NCI-H2081 (cell line): Measurements from ENCODE around the gene SHROOM4.

Experiments
- DNase-seq, 2 experiments: peaks; one replicate each; lab custom pipeline; 2025; lab: John Stamatoyannopoulos, UW

The SHROOM4 gene

DNA sequence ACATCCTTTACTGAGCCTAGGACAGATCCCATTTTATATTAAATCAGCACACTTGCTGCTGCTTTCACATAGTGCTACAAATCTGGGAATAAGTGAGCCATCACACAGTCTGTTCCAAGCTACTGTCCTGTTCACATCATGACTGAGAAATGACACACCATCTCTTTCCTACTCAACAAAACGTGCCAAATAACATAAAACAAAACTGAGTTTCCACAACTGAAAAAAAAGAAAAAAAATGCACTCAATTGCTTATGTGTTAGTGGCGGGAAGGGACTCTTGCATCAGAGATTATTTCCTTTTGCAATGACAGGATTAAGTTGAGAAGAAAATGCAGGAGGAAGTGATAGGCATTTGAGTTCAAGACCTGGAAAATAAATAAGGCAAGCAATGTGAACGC lies 109.0 kb downstream of the SHROOM4 start:
- DNase-seq, result no peak

DNA sequence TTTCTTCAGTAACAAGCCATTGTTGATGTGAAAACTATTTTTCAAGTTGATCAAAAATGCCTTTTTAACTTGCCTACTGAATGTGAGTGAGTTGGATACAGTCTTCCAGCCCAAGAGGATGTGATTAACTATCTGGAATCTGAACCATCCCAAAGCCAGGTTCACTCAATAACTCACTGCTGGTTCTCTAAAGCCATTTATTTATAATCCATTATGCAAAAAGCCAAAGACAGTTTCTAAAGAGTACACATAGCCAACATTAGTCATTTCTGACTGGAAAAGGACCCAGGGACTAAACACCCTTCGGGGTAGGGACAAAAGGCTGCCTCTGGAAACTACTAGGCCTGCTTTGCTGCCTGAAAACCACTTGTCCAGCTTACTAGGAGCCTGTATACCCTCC lies 109.6 kb downstream of the SHROOM4 start:
- DNase-seq, result no peak

DNA sequence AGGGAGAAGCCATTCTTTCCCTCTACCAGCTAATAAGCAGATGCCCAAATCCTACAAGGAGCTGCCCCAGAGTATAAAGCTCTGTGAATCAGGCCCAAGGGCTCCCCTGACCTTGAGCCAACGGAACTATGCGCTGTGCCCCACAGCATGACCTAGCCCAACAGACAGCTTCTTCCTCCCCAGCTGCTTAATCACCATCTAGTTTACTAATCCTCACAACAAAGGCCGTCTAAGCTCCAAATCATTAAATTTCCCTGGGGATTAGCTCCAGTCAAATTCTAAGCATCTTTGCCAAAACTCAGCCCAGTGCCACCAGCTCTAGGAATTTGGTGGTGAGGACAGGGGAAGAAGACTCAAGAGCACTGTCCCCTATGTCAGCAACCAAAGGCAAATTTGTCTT lies 113.1 kb downstream of the SHROOM4 start:
- no peak for DNase-seq

DNA sequence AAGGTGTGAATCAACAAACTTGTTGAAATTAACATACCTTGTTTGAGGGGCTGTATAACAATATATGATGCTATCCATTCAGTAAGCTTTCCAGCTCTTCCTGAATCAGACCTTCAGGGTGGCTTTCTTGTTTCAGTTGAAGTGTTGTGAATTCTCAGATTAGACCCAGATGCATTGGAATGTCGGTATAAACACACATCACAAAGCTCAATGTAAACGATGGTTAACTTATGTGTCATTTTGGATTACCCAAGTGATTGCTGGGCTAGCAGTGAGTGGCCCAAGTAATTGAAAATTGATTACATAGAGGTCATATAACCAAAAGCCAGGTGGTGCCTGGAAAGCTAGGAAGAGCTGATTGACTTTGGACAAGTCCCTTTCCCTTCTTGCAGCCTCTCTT lies 115.0 kb downstream of the SHROOM4 start:
- no peak for DNase-seq

DNA sequence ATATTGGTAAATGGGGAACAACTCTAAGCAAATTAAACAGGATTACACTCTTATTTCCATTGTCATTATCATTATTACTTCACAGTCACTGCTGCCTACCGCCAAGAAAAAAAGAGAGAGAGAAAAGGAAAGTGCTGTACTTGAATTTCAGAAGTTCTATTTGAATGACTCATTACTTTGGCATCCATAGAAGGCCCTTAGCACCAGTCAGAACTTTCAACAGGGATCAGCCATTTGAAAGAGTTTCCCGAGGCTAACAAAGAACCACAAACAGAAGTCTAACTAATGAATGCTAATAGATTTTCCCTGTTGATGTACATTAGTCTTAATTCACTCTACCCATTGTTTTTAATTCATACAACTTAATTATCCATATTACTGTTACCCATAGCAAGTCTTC lies 116.3 kb downstream of the SHROOM4 start:
- no peak for DNase-seq

DNA sequence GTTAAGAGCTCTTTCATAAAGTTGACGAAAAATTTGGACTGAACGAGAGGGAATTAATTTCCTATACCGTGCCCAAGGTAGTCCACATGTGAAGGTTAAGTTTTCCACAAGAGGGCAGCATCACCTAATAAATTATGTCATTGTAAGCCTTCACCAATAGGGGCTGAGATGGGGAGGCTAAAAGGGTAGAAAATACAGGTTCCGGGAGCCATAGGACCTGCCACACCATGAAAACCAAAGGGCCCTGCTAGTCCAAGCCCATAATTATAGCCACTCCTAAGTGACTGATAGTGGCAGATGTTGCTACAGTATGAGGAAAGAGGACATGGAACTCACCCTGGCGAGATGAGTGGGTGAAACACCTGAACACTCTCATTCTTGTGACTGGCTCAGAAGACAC lies 122.2 kb downstream of the SHROOM4 start:
- peak; percentile 47 to 53 for DNase-seq

DNA sequence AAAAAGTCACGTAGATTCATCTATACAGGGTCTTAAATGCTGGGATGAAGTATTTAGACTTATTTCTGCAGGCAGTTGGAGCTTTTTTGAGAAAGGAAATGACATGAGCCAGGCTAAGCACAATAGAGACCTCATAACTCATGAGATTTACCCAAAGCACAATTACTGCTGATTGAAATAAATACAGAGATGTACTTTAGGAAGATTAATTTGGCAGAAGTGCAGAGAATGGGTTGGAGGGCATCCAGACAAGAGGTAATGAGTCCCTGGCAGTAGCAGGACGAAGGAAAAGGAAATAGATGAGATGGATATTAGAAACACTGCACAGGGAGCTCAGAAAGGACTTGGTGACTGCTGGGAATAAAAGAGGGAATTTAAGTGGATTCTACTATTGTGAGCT lies 129.1 kb downstream of the SHROOM4 start:
- DNase-seq, result no peak

DNA sequence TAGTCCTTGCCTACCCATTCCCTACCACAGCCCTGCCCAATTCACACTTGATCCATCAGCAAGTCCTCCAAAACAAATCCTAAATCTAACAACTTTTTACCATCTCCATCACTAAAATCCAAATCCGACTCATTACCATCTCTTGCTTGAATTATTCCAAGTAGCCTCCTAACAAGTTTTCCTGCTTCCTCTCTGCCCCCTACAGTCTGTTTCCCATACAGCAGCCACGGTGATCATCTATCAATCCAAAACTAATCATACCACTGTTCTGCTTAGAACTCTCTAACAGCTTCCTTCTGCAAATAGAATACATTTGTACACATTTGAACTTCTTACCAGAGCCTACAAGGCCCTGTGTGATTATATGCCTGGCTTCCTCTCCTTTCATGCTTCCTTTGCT lies 133.0 kb downstream of the SHROOM4 start:
- DNase-seq, result no peak

DNA sequence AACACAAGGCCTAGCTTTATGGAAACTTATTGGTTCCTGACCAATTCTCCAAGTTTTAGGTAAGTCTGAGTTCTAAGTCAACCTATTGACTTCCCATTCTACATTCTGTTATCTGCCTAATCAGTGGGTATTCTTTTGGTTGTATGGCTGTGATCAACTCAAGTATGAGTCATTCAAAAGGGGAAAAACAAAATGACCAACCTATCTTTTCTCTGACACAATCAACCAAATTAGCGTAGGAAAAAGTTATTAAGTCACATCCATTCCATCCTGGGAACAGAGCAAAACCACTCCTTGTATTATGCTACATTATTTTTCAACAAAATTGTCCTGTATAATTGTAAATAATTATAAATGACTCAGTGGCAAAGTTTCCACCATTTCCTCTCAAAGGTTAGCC lies 136.2 kb downstream of the SHROOM4 start:
- DNase-seq, result no peak

DNA sequence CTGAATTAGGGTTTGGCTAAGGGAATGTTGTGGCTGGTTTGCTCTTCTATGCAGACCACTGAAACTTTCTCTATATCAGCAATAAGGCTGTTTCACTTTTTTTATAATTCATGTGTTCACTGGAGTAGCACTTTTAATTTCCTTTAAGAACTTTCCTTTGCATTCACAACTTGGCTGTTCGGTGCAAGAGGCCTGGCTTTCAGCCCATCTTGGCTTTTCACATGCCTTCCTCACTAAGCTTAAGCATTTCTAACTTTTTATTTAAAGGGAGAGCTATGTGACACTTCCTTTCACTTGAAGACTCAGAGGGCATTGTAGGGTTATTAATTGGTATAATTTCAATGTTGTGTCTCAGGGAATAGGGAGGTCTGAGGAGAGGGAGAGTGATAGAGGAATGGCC lies 142.3 kb downstream of the SHROOM4 start:
- DNase-seq, result no peak

DNA sequence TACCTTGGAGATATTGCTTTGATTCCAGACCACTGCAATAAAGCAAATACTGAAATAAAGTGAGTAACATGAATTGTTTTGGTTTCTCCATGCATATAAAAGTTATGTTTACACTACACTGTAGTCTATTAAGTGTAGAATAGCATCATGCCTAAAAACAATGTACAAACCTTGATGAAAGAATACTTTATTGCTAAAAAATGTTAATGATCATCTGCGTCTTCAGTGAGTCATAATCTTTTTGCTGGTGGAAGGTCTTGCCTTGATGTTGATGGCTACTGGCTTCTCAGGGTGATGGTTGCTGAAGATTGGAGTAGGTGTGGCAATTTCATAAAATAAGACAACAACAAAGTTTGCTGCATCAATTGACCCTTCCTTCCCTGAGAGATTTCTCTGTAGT lies 145.1 kb downstream of the SHROOM4 start:
- no peak for DNase-seq

DNA sequence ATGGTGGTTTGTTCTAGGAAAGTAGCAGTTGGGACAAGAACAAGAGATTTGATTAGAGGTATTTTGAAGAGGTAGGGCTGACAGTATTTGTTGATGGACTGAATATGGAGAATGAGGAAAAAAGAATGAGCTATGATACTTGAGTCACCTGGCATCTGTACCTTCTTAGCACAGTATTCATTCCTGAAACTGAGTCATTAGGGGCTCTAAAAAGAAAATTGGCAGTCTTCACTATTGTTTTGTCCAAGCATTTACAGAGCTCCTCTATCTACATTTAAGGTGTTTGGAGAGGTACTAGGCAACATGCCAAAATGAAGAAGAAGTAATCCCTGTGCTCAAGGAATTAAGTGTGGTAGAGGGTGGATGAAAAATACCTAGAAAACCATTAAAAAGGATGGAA lies 165.8 kb downstream of the SHROOM4 start:
- DNase-seq, result no peak

DNA sequence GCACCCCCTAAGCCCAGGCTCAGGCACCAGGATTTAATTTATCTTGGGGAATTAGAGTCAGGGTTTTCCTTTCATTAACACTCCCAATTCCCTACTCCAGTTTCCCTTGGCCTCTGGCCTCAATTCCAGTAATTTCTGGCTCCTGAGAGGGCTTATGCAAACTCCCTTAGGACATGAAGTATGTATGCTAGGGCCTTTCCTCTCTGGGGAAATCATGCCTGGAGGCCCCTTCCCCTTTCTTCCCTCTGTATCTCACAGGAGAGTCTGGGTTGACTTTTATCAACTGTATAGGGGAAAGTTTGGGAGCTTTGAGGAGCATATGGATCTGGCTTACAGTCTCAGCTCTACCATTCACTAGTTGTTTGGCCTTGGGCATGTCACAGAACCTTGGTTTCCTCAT lies 169.5 kb downstream of the SHROOM4 start:
- no peak for DNase-seq

DNA sequence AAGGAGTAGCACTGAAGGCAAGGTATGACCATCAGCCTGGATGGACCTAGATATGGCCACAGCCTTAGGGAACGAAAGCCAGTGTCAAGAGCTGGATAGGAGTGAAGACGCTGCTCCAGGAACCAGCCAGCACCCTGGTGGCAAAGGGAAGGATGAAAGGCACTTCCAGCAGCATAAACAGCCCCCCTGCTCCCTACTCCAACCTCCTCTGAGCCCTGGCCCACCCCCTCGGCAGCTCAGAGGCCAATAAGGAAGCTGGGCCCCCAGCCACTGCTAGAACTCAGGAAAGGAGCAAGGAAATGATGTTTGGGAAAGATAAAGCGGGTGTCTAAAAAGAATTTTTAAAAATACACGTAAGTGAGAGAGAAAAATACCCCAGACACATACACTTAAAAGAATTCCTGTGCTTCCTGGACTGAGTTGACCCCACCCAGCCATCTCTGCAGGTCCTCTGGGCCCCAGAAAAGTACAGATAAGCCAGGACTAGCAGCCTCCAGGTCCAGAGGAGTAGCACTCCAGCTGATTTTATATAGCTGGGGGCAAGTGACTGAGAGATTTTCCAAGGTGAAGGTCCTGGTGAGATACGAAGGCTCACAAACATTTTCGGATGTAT lies 170.4 kb downstream of the SHROOM4 start:
- DNase-seq, result no peak

DNA sequence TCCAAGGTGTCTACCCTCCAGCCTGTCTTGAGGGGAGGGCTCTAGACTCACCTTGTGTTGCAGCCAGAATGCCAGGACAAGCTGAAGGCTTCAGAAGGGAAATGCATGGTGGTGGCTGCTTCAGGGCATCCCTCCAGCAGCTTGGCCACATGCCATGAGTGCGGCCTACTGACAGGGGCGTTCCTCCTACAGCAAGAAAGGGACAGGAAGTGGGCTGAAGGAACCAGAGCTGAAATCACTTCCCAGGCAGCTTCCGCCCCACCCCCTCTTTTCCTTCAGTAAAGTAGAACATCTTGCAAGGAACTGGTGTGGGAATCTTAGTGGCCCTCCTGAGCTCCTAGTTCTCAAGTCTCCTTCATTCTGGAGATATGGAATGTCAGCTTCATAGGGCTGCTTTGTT lies 175.9 kb downstream of the SHROOM4 start:
- no peak for DNase-seq

DNA sequence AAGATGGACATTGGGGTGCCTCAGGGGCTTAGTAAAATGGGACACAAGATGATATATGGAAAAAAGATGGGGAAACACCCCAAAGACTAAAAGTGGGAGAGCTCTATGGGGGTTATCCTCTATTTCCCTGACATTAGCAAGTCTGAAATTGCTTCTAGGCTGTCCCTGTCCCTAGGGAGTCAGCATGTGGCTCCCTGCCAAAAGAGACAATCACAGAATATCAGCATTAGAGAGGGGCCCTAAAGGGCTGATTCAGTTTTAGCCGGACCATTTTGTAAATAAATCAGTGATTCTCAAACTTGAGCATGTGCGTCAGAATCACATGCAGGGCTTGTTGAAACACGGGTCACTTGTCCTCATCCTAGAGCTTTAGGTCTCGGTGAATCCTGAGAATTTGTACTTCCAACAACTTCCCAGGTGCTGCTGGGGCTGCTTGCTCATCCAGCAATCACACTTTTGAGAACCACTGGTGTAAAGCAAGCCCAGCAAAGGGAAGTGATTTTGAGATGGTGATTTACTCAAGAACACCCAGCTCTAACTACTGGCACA lies 178.1 kb downstream of the SHROOM4 start:
- DNase-seq, result no peak

DNA sequence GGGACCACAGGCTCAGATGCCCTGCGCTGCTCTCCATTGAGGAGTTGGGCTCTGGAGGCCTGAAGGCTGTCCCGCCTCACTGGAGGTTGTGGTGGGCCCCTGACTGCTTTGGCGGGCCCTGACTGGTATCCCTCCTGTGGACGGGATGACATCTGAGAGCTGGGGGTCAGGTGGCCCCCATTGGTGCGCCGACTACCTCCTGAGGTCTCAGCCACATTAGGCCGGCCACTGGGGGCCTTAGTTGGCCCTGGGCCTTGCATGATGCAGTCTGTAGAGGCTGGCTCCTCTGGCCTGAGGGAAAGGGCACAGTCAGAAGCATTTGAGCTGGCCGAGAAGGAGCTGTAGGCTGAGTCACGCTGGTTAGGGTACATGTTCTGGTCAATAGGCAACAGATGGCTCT lies 178.8 kb downstream of the SHROOM4 start:
- no peak for DNase-seq

DNA sequence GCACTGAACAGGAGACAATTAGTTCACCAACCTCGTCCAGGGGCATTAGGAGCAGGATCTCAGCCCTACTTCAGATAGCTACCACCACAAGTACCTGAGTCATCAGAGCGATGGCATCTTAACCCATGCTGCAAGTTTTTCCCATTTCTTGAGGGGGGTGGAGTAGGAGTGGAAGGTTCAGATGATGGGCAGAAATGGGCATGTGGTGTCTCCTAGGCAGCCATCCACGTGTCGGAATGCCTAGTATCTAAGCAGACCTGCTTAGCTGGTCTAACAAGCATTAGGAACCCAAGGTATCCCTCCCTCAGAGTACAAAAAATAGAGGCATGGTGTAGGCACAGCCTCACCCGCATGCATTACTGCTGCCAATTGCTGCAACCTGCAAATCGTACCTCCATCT lies 184.2 kb downstream of the SHROOM4 start:
- DNase-seq, result no peak

DNA sequence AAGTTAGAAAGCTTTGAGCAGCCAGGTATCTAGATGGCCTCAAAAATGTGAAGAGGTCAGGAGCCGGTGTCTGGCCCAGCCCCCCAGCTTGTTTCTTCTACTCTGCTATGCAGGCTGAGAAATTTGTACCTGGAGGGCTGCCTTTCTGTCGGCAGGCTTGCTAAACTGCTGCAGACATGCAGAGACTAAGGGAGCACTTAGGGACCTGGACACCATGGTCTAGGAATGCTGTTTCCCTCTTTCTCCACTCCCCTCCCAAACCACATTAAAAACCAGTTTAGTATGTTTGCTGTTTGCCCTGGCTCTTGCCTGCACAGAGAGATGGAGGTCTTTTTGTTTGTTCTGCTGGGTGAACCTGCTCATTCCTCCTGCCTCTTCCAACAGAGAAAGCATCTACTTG lies 186.3 kb downstream of the SHROOM4 start:
- DNase-seq, result no peak

DNA sequence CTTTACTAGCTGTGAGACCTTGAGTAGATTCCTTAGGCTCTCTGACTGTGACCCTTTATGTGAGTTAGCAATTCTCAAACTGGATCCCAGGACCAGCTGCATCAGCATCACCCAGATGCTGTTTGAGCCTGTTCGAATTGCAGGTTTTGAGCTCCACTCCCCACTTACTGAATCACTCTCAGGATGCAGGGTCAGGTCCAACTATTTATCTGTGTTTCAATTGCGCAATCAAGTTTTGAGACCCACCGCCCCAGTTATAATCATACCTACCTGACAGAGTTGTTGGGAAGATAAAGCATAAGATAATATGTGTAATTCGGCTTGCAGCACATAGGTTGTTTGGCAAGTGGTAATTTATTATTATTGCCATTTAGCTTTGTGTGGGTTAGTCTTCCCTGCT lies 187.6 kb downstream of the SHROOM4 start:
- no peak for DNase-seq

DNA sequence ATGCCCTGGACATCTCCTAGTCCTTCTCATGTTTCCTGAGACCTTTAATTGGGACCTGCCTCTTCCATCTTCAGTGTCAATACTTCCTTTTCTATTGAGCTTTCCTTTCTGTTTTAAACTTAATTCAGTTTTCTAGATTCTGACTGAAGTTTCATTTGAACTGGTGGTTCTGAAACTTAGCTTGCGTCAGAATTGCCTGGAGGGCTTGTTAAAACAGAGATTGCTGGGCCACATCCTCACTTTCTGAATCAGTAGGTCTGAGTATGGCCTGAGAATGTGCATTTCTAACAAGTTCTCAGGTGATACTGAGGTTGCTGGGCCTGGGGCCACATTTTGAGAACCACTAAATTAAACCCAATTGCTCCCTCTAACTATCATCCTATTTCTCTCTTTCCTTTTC lies 191.2 kb downstream of the SHROOM4 start:
- DNase-seq, result no peak

DNA sequence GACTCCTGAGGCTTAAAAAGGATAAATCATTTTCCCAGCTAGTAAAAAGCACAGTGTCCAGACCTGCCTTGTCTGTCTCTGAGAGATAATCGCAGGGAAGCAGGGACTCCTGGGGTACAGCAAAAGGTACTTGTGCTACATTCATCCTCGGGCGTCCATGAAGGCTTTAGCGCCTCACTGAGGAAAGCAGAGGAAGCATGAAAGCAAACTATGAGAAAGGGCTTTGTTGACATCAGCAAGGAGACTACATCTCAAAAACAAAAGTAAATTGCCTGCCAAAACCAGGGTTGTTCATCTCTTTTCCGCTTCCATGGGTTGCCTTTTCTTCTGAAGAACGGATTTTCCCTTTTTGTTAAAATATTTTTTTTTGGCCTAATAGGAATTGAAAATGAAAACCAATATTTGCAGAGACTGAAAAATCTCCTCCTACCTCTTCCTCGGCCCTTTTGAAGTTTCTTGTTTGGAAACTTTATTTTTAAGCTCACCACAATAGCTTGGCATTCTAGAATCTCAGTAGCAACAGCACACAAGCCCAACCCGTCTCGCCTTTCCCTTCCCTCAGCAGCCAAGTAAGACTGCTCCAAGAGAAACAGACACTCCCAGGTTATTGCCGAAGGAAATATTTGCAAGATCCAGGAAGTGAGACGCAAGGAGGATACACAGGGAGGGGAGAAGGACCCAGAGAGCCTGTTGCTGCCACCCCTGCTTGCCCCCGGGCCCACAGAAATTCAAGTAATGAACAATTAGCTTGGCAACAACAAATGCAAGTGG lies 195.0 kb downstream of the SHROOM4 start:
- DNase-seq, result no peak

DNA sequence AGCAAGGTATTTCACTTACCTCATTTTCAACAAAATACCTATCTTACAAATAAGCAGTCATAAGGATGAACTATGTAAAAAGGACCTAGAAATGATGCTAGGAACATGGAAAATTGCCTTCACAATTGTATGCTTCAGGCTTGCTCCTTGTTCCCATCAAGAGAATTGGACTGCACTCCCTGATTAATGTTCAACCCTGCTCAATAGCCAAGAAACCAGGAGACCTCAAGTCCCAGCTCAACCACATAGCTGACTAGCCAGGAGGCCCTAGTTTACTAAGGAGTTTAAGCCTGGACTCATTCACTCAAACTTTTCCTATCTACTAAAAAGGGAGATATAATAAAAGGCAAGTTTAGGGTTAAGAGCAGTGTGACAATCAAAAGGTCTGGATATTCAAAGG lies 196.8 kb downstream of the SHROOM4 start:
- no peak for DNase-seq
